NCI-H524 (cell line): ENCODE measurements around the gene PTPRU.

ENCODE experiments used
- DNase-seq, 2 experiments: peaks; one replicate each; lab custom pipeline; 2025; lab: John Stamatoyannopoulos, UW

Gene PTPRU

DNA sequence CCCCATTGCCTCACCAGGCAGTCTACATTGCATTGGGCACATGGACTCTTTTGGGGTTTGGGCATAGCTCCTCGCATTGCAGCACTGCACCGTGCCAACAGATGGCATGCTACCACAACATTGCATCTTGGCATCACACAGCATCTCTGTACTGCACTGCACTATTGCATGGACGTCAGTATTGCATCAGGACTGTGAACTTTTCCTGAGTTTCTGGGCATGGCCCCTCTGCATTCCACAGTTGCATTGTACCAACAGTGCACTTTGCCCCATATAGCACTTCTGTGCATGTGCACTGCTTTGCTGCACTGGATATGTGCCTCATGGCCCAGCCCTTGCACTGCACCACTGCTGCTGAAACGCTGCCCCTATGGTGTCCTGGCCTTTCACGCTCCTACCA lies 9.6 kb downstream of the PTPRU start:
- DNase-seq: peak; percentile 25 to 52

DNA sequence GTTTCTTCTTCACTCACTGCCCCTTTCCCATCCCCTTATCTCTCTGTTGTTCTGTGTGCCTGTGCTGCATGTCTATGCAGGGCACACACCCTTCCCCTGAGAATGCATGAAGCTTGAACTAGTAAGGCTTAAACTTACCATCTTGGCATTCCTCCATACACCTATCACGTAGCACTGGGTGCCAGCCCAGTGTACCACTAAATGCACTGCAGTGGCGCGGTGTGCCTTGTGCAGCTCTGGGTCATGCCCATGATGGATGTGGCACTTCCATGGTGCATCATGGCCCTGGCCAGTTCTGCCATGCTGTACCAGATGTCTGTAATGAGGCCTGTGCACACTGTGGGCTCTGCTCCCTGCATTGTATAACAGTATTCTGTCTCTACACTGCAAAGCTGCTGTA lies 10.7 kb downstream of the PTPRU start:
- no peak for DNase-seq

DNA sequence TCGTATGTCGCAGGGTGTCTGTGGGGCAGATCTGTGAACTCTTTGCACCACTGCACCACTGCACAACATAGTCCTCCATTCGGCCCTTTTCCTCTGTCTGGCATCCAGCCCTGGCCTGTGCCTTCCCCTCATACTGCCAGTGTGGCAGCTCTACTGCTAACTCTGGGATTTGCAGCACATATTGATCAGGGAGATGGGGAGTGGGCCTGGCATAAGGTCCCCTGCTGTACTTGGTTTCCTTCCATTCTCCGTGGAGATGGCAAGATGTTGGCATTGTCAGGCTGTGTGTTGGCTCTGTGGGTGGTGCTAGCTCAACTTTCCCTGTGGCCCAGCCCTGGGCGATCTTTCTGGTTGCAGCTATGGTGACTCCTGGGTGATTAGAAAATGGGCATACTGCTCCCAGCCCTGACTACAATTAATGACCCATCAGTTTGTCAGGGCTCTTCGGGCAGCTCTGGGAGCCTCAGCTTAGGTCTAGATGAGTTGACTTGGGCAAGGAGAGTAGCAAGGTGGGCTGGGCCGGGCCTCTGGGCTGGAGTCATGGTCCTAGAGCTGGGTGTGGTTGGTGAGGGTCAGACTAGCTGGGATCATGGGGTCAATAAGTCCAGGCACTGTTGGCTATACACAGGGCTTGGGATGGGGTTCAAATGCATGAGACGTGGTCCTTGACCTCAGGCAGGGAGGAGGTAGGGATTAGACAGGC lies 11.4 kb downstream of the PTPRU start:
- no peak for DNase-seq

DNA sequence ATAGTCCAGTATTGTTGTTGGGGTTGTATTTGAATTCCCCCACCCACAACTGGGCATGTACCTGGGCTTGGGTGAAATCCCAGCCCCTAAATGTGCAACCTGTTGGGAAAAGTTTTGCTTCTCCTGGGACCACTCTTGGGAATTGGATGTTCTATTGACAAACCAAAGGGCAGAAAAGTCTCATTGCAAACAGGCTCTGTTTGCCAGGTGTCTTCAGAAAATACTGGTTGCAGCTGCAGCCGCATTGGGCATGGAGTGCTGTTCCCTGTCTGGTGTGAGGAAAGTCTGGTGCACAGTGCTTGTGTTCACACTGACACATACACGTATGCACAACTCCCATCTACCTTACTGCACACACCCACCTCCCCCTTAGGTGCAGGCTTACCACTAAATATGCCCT lies 12.1 kb downstream of the PTPRU start:
- DNase-seq: no peak

DNA sequence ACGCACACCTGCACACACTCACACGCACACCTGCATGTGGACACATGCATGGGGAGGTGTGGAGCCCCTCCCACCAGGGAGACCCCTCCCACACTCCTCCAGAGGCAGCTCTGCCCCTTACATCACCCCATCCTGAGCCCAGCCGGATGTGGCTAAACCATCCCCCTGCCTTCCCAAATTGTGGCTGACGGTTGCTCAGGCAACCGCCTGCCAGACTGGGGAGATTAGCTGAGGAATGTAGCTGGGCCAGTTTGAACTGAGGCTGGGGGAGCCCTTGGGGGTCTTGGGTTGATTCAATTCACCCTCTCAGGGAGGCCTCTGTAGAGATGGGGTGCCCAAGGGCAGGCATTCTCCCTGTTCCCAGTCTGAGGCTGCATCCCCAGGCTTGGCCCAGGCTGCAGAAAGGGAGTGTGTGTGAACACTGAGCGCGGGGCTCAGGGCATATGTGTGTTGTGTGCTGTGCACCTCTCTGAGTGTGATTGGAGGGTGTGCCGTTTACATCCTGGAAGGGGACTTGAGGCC lies 12.9 kb downstream of the PTPRU start:
- DNase-seq: no peak

DNA sequence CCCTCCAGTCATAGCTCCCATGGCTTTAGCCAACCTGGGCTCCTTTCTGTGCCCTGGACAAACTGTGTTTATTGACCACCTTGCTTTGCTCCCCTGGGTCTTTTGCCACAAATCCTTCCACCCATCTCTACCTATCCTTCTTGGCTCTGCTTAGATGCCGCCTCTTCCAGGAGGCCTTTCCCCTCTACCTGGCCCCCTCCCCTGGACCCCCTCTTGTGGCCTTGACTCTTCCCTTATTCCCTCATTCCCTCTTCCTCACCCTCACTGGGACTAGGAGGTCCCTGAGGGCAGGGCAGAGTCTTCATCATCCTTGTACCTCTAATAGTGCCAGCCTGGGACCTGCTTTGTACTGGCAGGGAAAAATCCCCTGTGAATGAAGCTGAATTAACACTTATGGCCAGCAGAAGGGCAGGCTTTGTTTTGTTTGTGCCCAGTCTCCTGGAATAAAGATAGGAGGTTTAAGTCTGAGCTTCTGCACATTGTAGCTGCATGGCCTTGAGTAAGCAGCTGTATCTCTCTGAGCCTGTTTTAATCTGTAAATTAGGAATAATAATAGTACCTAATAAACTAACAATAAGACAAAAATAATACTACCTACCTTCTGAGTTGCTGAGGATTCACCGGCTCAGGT lies 13.7 kb downstream of the PTPRU start:
- no peak for DNase-seq

DNA sequence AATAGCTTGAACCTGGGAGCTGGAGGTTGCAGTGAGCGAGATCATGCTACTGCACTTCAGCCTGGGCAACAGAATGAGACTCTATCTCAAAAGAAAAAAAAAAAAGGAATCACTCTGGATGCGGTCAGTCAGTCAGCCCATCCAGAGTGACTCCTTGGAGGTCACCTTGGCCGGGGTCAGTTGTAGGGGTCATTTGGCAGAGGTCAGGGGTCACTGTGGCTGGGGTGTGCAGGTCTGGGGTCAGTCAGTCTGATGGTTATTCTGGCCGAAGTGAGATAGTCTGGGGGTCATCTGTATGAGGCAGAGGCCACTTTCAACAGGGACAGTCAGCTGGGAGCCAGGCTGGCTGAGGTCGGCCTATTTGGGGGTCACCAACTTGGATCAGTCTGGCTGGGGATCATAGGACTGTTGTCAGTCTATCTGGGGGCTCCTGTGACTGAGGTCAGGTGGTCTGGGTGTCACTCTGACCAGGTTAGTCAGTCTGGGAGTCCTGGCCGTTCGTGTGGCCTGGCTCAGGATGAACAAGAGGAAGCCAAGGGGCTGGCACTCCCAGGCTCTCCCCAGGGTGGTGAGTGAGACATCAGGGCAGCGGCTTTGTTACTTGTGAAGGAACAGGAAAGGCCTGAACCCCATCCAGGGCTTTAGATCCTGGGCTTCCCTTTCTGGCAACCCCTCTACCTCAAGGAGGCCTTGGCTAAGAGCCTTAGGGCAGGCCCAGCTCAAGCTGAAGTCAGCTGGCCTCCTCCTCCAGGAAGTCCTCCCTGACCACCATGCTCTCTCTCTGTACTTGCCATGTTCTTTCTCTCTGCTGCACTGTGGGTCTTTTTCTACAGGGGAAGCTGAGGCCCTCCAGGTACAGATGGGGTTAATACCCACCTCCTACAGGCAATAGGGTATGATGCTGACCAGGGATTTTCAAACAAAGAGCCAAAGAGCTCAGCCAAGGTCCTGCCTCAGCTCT lies 15.1 kb downstream of the PTPRU start:
- no peak for DNase-seq

DNA sequence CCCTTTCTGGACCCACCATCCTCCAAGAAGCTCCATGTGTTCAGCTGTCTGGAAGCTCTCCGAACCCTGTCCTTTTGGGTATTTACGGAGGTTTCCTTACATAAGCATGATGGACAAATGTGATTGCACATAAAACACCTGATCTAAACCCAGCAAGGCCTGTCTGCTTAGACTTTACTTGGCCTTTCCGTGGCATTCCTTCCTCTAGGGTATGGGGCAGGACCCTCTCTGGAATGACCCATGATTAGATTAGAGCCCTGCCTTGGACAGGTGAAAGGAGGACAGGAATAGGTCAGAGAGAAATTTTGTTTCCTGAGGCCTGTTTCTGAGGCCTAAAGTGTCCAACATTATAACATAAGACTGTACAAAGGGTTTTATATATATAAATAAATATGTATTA lies 16.9 kb downstream of the PTPRU start:
- no peak for DNase-seq

DNA sequence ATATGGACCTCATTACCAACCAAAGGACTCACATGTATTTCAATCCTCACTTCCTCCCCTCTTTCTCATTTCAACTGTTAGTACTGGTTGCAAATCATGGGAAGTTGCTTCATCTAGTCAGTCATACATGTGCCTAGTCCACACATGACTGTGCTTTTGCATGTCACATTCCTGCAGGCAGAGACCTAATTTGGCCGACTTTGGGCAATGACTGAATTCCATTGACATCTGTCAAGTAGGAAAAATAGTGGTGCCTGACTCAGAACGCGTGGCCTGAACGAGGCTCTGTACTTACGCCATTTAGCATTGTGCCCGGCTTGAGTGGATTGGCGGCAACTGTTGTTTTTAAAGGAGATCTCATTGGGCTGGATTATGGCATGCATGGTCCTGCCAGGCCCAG lies 18.0 kb downstream of the PTPRU start:
- peak in 1 of 2 experiments; percentile 16 for DNase-seq

DNA sequence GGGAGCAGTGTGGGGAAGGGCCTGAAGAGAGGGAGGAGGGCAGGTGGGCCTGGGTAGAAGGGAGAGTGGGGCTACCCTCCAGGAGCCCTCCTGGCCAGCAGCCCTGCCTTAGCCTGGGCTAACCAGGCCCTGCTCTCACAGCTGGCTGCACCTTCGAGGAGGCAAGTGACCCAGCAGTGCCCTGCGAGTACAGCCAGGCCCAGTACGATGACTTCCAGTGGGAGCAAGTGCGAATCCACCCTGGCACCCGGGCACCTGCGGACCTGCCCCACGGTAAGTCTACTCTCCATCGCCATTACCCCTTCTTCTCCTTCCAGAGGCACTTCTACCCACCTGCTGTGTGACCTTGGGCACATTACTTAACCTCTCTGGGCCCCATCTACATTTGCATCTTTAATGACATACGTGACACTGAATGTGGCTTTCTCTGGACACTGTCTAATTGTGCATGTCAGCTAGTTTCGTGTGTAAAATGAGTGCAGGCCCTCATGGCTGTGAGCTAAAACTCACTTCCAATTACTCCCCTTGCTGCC lies 18.9 kb downstream of the PTPRU start:
- no peak for DNase-seq

DNA sequence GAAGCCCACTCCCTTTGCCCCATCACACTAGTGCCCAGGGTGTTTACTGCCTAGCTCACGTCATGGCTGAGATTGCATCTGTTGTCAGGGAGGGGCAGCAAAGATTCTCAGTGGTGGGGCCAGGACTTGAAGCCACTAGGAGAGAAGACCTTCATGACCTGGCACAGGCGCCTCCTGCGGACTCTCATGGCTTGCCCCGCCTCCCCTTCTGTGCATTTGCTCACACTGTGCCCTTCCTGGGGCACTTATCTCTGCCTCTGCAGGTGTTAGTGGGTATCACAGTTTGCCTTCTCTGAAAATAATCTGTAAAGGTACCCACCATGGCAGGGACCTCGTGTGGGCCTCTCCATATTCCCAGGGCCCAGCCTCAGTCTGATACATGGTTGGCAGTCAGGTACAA lies 20.1 kb downstream of the PTPRU start:
- DNase-seq: peak; percentile 68 to 86

DNA sequence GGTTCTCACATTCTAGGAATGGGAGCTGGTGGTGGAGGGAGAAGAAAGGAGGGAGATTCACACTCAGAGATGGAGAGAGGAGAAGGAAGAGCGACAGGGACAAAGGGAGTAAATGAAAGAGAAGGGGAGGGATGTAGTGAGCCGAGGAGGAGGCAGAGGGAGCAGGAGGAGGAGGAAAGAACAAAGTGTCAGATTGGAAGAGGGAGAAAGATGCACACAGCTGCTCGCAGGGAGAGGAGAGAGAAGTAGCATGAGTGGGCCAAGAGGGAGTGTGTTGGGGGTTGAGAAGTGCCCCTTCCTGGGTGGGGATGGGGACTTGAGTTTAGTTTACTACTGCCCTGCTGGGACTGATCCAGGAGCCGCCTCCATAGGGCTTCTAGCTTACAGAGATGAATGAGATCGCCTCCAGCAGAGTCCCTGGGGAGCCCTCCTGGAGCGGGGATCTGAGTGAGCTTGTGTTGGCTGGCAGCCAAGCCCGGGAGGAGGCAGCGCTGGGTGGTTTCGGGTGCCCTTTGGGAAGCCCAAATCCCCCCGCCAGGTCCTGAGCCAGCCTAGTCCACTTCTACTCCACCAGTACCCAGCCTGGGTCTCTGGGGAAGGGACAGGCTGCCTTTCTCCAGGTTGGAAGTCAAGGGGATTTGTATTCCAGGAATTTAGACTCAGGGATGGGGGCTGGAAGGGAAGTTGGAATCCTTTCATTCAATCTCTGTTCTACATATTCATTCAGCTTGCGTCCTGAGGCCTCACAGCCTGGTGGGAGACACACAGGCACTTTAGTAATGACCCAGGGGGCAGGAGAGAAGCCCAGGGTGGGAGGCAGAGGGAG lies 20.9 kb downstream of the PTPRU start:
- DNase-seq: peak; percentile 49 to 87

DNA sequence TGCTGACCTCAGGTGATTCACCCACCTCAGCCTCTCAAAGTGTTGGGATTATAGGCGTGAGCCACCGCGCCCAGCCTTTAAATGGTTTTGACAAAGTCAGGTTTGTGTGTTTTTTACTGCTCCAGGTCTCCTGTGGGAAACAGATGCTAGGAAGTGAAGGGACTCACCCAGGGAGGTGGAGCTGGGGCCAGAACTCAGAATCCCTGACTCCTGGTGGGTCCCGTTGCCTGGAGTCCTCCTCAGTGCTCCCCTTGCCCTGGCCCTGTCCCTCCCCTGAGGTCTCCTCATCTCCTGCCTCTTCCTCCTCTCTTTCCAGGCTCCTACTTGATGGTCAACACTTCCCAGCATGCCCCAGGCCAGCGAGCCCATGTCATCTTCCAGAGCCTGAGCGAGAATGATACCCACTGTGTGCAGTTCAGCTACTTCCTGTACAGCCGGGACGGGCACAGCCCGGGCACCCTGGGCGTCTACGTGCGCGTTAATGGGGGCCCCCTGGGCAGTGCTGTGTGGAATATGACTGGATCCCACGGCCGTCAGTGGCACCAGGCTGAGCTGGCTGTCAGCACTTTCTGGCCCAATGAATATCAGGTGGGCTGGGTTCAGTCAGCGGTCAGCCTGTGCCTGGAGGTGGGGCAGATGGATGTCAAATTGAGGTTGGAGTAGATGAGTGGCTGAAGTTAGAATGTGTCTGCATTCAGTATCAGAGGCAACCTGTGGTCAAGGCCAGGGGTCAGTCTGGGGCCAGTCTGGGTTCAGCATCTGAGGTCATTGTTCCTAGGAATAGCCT lies 22.1 kb downstream of the PTPRU start:
- no peak for DNase-seq

DNA sequence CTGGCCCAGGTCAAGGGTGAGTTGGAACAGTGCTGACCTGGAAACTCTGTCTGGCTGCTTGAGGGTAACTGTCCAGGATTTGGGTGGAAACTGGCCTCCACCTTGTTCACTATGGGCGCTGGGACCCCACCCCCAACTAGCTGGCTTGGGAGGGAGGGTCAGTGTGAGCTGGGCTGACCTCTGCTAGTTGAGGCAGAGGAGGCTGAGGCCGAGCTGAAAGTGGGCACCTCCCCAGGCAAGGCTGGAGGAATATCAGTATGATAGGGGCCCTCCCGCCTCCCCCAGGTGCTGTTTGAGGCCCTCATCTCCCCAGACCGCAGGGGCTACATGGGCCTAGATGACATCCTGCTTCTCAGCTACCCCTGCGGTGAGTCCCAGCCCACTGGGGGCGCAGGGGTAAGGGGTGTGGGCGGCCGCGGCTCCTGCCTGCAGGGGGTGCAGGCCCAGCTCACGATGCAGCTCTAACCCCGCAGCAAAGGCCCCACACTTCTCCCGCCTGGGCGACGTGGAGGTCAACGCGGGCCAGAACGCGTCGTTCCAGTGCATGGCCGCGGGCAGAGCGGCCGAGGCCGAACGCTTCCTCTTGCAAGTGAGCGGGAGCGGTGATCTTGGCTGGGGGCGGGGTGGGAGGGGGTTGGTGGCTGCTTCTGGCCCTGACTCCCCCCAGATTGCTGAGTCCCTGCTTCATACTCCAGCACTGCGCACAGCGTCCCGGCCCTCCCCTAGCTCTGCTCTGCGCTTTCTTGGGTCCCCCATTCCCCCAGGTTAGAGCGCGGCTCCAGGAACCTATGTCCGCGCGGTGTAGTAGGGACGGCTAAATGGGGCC lies 22.9 kb downstream of the PTPRU start:
- DNase-seq: no peak

DNA sequence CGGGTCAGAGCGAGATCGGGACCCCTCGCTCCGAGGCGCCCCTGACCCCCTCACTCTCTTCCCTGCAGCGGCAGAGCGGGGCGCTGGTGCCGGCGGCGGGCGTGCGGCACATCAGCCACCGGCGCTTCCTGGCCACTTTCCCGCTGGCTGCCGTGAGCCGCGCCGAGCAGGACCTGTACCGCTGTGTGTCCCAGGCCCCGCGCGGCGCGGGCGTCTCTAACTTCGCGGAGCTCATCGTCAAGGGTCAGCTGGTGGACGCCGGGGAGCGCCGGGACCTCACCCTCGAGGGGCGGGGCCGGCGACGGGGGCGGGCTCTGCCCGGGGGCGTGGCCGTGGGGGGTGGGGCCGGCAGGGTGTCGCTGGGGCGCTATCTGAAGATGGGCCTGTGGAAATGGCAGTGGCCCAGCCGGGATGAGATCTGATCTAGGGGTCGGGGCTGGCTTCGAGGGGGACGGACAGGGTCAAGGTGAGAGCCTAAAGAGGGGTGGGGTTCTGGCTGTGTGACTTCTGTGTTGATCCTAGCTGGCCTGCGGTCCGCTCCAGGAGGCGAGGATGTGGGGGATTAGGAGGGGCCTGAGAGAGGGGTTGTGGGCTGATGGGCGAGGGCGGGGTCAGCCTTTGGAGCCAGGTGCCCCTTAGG lies 23.6 kb downstream of the PTPRU start:
- DNase-seq: no peak

DNA sequence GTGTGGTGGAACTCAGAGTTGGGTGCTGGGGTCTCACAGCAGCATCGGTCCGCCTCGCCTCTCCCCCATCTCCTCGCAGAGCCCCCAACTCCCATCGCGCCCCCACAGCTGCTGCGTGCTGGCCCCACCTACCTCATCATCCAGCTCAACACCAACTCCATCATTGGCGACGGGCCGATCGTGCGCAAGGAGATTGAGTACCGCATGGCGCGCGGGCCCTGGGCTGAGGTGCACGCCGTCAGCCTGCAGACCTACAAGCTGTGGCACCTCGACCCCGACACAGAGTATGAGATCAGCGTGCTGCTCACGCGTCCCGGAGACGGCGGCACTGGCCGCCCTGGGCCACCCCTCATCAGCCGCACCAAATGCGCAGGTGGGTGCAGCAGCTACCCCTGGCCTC lies 24.2 kb downstream of the PTPRU start:
- no peak for DNase-seq

DNA sequence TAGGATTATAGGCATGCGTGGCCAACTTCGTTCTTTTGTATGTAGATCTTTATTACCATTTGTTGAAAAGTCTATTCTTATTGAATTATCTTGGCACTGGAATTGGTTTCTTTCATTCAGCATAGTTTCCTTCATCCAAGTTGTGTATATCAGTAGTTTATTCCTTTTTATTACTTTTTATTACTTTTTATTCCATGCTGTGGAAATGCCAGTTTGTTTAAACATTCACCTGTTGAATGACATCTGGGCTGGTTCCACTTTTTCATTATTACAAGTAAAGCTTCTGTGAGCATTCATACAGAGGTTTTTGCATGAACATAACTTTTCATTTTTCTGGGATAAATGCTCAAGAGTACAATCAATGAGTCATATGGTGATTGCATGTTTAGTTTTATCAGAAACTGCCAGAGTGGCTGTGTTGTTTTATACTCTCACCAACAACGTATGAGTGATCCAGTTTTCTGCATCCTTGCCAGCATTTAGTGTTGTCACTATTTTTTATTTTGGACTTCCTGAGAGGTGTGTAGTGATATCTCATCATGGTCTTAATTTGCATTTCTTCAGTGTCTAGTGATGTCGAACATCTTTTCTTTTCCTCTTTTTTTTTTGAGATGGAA lies 28.6 kb downstream of the PTPRU start:
- no peak for DNase-seq

DNA sequence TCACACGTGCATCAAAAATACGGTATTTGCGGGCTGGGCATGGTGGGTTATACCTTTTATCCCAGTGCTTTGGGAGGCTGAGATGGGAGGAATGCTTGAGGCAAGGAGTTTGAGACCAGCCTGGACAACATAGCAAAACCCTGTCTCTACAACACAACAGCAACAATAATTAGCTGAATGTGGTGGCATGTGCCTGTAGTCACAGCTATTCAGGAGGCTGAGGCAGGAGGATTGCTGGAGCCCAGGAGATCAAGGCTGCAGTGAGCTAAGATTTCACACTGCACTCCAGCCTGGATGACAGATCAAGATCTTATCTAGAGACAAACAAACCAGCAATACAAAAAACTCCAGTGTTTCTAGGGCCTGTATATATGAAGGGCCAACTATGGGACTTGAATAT lies 30.6 kb downstream of the PTPRU start:
- no peak for DNase-seq
